Psoas muscle (tissue), 8 donors: ENCODE data around the gene MAP6. TPM values are rescaled to one million over a fixed set of nuclear protein-coding genes. Genes with fewer than 3 reads are reported as not detected.

Source experiments
- ATAC-seq, 4 donors: fragments of 200-7000 bp; cut with Tn5 transposase; one replicate each; pipeline ENCODE4 v1.9.1; 2020; ENCODE audit warnings: moderate library complexity in 3 of 4, mild to moderate bottlenecking in 2 of 4
- DNase-seq, 2 donors: peaks; one replicate each; pipeline ENCODE4 v3.0.0-alpha.2; 2020
- H3K27ac ChIP-seq: fragments of 200-600 bp; one replicate; pipeline ENCODE4 v1.8.0; 2022
- H3K27me3 ChIP-seq, 3 donors: fragments of 200-600 bp in 1 of 3; one replicate each; pipeline versions ENCODE4 v1.6.1 to v1.8.0; 2013 to 2022; ENCODE audit warnings: low read length in 2 of 3, mild to moderate bottlenecking in 2 of 3, moderate library complexity in 1 of 3; ENCODE audit not compliant: insufficient read depth in 3 of 3
- H3K36me3 ChIP-seq, 2 donors: fragments of 200-600 bp in 1 of 2; one replicate each; pipeline versions ENCODE4 v1.6.1 to v1.8.0; 2013 to 2022; ENCODE audit warnings: low read depth in 1 of 2, mild to moderate bottlenecking in 1 of 2, moderate library complexity in 1 of 2; ENCODE audit not compliant: insufficient read depth in 1 of 2
- H3K4me1 ChIP-seq: fragments of 200-600 bp; one replicate; pipeline ENCODE4 v1.8.0; 2022
- H3K4me3 ChIP-seq: fragments of 200-600 bp; one replicate; pipeline ENCODE4 v1.8.0; 2022; ENCODE audit warnings: mild to moderate bottlenecking
- H3K9me3 ChIP-seq: fragments of 200-600 bp; one replicate; pipeline ENCODE4 v1.8.0; 2022
- WGBS, 3 donors: extraction: QIAGEN DNeasy Blood & Tissue Kit; methylation state at CpG; one replicate each; pipeline versions ENCODE4 v1.1.6 to v1.1.7; 2013; 5-methylcytosine and 5-hydroxymethylcytosine counted together
- intact Hi-C, 2 donors: fragments of 100-400 bp; cut with DNase I; formaldehyde crosslinking; loops; one replicate each; pipeline versions ENCODE4 v1.11.0 to v1.14.2; 2022
- polyA plus RNA-seq, 3 donors: library from polyadenylated mRNA; stranded (reverse); fragments of 200-250 nt; gene quantifications; one replicate each; pipeline ENCODE4 v1.2.3, GENCODE V29; 2013
- total RNA-seq, 4 donors: library from RNA; stranded (reverse); fragmentation: NEBNext Ultra II Directional in 2 of 4; extraction: Animal tissue kit (Norgen Biotek cat#: 25700) in 2 of 4; gene quantifications; one replicate each; pipeline versions ENCODE4 v1.2.1 to v1.2.4, GENCODE V29; 2021 to 2023
- TF ChIP-seq, protein P1 (sequence below): fragments of 200-600 bp; IDR thresholded peaks from one replicate; pipeline ENCODE4 v1.8.0; 2022; ENCODE audit warnings: antibody characterized with exemption
- donor health status: healthy with polysubstance abuse.
- donor health status: DM: no; HTN: no; CAD: no; lungs with moderate emphysema.
- donor health status: Bipolar disorder and iron deficiency.
- donor health status: healthy.
- donor health status: DM: yes; HTN: yes; CAD: no.
- donor health status: DM: no; HTN: no; CAD: no.
- donor health status: DM: no; HTN: no; CAD: no.
- donor health status: DM: yes; HTN: yes; CAD: no.

The MAP6 gene
- total and polyA plus RNA-seq, 7 donors: 0.14 to 0.56 (median 0.26) TPM

DNA sequence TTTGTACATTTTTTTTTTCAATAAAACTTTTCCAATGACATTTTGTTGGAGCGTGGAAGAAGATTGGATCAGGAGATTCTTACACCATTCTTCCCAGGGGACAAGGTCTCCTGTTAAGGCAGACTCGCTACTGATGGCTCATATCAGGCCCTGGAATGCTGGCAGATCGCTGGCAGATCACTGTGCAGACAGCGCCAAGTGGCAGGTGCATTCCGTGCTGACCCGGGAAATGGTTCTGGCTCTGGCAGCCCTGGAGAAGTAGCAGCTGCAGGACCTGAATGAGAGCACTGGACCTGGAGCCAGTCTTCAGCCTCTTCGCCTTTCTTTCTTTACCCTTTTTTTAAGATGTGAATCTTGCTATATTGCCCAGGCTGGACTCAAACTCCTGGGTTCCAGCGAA, 96.1 kb downstream of the MAP6 start:
- Histone ChIP-seq H3K4me1 (peaks cover 10% of the 10 kb centered on the region), H3K9me3 (no peaks in the 10 kb centered on the region), H3K27ac (peak overlapping the region; percentile 49), H3K36me3 (peaks cover 12 to 65% of the 10 kb centered on the region in 2 donors), H3K4me3 (no peak overlapping the region), H3K27me3 (no peaks in the 10 kb centered on the region)
- TF ChIP-seq, protein P1, sequence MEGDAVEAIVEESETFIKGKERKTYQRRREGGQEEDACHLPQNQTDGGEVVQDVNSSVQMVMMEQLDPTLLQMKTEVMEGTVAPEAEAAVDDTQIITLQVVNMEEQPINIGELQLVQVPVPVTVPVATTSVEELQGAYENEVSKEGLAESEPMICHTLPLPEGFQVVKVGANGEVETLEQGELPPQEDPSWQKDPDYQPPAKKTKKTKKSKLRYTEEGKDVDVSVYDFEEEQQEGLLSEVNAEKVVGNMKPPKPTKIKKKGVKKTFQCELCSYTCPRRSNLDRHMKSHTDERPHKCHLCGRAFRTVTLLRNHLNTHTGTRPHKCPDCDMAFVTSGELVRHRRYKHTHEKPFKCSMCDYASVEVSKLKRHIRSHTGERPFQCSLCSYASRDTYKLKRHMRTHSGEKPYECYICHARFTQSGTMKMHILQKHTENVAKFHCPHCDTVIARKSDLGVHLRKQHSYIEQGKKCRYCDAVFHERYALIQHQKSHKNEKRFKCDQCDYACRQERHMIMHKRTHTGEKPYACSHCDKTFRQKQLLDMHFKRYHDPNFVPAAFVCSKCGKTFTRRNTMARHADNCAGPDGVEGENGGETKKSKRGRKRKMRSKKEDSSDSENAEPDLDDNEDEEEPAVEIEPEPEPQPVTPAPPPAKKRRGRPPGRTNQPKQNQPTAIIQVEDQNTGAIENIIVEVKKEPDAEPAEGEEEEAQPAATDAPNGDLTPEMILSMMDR: no peak
- peak; percentile 62 to 82 for DNase-seq
- WGBS, 3 donors: 21 to 40% (median 26%) methylated on average over 8 of the region's 8 CpGs
- intact Hi-C loops: no loop called here
- ATAC-seq: peak; percentile 81 to 92 (median 88)

GRCh38 chr11:75571625-75572024, 97.2 kb downstream of the MAP6 start:
- no peak for ATAC-seq
- 95 to 97% (median 95%) methylated on average over 14 of the region's 14 CpGs for WGBS, 3 donors
- Histone ChIP-seq H3K4me1 (peaks cover 10% of the 10 kb centered on the region), H3K36me3 (peaks cover 13 to 76% of the 10 kb centered on the region in 2 donors), H3K9me3 (no peaks in the 10 kb centered on the region), H3K27ac (no peak overlapping the region), H3K27me3 (no peaks in the 10 kb centered on the region), H3K4me3 (no peak overlapping the region)
- TF ChIP-seq, protein P1: no peak
- intact Hi-C loops: no loop called here
- DNase-seq: no peak

DNA sequence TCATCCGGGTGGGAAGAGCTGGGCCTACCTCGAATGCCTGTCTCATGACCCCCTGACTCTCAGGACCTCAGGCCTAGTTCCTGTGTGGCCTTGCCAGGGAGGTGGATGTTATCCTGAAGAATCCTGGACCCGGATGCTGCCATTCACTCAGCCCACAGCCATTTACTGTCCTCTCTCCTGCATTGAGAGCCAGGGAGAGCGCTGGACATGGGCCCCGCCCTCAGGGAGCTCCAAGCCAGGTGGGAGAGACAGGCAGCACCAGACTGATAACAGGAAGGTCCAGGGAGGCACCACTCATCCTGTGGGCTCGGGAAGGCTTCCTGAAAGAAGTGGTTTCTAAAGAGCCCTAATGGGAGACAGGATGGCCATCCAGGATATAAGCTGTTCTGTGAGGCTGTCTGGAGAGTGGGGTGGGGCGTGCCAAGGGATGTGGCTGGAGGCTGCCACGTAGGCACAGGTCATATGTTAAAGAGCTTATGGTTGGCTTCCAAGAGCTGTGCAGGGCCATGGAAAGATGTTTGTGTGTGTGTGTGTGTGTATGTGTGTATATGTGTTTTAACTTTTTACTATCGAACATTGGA, 98.2 kb downstream of the MAP6 start:
- Histone ChIP-seq H3K9me3 (no peaks in the 10 kb centered on the region), H3K4me3 (no peak overlapping the region), H3K36me3 (peaks cover 16 to 83% of the 10 kb centered on the region in 2 donors), H3K4me1 (peaks cover 15% of the 10 kb centered on the region), H3K27me3 (no peaks in the 10 kb centered on the region), H3K27ac (no peak overlapping the region)
- 60 to 69% (median 67%) methylated on average over 9 of the region's 9 CpGs for WGBS, 3 donors
- no peak for DNase-seq
- intact Hi-C loops: no loop called here
- TF ChIP-seq, protein P1: no peak
- ATAC-seq: no peak

DNA sequence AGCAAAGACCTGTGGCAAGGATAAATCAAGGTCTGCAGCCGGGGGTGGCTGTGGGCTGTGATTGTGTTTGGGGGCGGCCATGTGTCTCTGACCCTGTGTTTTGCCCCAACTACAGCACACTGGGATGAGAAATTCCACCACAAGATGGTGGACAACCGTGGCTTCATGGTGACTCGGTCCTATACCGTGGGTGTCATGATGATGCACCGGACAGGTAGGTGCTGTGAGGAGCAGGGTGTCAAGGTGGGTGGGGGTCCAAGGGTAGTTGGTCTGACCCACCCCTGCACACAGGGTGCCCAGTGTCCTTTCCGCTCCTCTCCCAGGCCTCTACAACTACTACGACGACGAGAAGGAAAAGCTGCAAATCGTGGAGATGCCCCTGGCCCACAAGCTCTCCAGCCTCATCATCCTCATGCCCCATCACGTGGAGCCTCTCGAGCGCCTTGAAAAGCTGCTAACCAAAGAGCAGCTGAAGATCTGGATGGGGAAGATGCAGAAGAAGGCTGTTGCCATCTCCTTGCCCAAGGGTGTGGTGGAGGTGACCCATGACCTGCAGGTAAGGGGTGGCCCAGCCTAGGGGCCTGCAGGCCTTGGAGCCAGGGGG, 100.1 kb downstream of the MAP6 start:
- 82 to 87% (median 86%) methylated on average over 14 of the region's 14 CpGs for WGBS, 3 donors
- H3K27ac ChIP-seq: no peak overlapping the region
- TF ChIP-seq, protein P1: no peak

More for the DNA sequence above, 100.1 kb downstream of the MAP6 start:
- Histone ChIP-seq H3K36me3 (peaks cover 16 to 78% of the 10 kb centered on the region in 2 donors), H3K9me3 (no peaks in the 10 kb centered on the region), H3K27me3 (no peaks in the 10 kb centered on the region), H3K4me3 (no peak overlapping the region), H3K4me1 (peaks cover 33% of the 10 kb centered on the region)
- no peak for DNase-seq
- ATAC-seq: no peak
- intact Hi-C loops: loop anchor here in 1 of 2 donors (10.0 kb wide), 1 partner anchor 136 kb away; no protein-coding TSS in a partner anchor
